ENCODE data around the gene PLCL1.

DNA sequence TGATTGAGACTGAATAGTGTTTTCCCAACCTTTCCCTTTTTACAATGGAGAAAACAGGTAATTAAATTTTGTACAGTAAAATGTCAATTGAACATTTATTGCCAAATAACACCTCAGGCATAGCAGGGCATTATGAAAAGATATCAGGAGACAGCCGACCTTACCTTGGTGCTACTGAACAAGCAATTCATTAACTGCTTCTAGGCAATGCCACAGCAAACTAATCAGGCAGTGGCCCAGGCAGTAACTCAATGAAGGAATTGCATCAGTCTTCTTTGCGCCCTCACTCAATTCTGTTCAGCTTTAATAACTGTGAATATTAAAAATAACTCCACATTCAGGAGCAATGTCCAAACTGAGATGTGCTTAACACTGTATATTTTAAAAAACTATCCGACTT is 6.1 kb downstream of the PLCL1 start:
- TF ChIP-seq, protein P1, sequence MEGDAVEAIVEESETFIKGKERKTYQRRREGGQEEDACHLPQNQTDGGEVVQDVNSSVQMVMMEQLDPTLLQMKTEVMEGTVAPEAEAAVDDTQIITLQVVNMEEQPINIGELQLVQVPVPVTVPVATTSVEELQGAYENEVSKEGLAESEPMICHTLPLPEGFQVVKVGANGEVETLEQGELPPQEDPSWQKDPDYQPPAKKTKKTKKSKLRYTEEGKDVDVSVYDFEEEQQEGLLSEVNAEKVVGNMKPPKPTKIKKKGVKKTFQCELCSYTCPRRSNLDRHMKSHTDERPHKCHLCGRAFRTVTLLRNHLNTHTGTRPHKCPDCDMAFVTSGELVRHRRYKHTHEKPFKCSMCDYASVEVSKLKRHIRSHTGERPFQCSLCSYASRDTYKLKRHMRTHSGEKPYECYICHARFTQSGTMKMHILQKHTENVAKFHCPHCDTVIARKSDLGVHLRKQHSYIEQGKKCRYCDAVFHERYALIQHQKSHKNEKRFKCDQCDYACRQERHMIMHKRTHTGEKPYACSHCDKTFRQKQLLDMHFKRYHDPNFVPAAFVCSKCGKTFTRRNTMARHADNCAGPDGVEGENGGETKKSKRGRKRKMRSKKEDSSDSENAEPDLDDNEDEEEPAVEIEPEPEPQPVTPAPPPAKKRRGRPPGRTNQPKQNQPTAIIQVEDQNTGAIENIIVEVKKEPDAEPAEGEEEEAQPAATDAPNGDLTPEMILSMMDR (IDR thresholded peaks at IDR 0.05): no peak
- no peak for TF ChIP-seq ZFX (IDR thresholded peaks at IDR 0.05; ENCODE audit: borderline replicate concordance)

Data from 22Rv1 (cell line).